ENCODE results near the gene EPHA3. TPM values are rescaled to one million over a fixed set of nuclear protein-coding genes. Genes with fewer than 3 reads are reported as not detected.

EPHA3 gene
- total and polyA plus RNA-seq, 9 donors, result 1.0 to 6.9 (median 2.9) TPM

DNA sequence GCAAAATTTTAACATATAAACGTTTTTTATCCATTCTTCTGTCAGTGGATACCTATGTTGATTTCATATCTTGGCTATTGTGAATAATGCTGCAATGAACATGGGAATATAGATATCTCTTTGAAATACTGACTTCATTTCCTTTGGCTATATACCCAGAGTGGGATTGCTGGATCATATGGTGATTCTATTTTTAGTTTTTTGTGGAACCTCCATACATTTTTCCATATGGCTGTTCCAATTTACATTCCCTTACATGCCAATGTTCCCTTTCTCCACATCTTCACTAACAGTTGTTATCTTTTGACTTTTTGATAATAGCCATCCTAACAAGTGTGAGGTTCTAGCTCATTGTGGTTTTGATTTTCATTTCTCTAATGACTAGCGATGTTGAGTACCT is 344.6 kb downstream of the EPHA3 start:
- DNase-seq, result no peak
- WGBS, 3 donors, result 75 to 82% (median 79%) methylated on average over 2 of the region's 2 CpGs
- H3K27ac ChIP-seq, result no peak overlapping the region
- H3K4me3 ChIP-seq, result no peak overlapping the region
- H3K36me3 ChIP-seq, result no peaks in the 10 kb centered on the region
- no peaks in the 10 kb centered on the region for H3K4me1 ChIP-seq (ENCODE audit: insufficient read depth)
- intact Hi-C loops (cut with DNase I), result no loop called here
- H3K9me3 ChIP-seq, result no peaks in the 10 kb centered on the region
- H3K27me3 ChIP-seq, result no peaks in the 10 kb centered on the region
- no peak for TF ChIP-seq POLR2A (IDR thresholded peaks at IDR 0.05)

DNA sequence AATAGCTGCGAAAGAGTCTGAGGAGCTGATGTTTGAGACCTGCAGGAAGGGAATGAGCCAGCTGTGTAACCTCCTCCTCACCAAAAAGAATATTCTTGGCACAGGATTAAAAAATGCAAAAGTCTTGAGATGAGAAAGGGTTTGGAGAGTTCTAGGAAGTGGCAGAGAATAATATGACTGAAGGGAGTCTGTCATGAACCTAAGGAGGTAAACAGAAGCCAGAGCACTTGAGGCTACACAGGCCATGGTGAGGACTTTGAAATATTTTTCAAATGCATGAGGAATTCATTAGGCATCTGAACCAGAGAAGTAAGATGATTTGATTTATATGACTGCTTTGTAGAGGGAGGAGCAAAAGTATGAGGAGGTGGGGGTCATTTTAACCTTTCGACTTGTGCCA is 347.8 kb downstream of the EPHA3 start:
- TF ChIP-seq, protein P1, sequence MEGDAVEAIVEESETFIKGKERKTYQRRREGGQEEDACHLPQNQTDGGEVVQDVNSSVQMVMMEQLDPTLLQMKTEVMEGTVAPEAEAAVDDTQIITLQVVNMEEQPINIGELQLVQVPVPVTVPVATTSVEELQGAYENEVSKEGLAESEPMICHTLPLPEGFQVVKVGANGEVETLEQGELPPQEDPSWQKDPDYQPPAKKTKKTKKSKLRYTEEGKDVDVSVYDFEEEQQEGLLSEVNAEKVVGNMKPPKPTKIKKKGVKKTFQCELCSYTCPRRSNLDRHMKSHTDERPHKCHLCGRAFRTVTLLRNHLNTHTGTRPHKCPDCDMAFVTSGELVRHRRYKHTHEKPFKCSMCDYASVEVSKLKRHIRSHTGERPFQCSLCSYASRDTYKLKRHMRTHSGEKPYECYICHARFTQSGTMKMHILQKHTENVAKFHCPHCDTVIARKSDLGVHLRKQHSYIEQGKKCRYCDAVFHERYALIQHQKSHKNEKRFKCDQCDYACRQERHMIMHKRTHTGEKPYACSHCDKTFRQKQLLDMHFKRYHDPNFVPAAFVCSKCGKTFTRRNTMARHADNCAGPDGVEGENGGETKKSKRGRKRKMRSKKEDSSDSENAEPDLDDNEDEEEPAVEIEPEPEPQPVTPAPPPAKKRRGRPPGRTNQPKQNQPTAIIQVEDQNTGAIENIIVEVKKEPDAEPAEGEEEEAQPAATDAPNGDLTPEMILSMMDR (IDR thresholded peaks at IDR 0.05), result no peak
- no peak for TF ChIP-seq POLR2A (IDR thresholded peaks at IDR 0.05)
- no peak for TF ChIP-seq EP300 (IDR thresholded peaks at IDR 0.05)
- no peaks in the 10 kb centered on the region for H3K4me1 ChIP-seq (ENCODE audit: insufficient read depth)
- WGBS, 3 donors, result 59 to 78% (median 61%) methylated on average over 2 of the region's 2 CpGs
- H3K27ac ChIP-seq, result no peak overlapping the region
- no peaks in the 10 kb centered on the region for H3K27me3 ChIP-seq
- H3K9me3 ChIP-seq, result no peaks in the 10 kb centered on the region
- no peak for DNase-seq
- H3K4me3 ChIP-seq, result no peak overlapping the region
- no peaks in the 10 kb centered on the region for H3K36me3 ChIP-seq
- intact Hi-C loops (cut with DNase I), result no loop called here

DNA sequence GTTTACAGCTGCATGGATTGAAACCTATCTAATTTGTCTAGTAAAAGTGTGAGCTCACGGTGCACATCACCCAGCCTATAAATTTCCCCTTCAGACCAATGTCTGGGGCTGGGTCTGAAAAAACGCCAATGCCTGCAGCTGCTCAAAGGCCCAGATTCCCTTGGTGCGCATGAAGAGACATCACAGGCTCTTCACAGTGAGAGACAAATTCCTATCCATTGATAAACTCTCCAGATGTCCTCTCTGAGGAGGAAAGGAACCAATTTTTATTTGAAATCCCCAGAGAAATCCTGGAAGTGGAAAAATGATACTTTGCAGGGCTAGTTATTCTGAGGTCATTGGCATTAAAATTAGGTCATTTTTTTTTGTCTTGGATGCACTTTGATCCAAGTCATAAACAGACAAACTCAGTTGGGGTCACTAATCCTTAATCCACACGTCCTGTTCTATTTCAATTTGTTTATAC is 360.5 kb downstream of the EPHA3 start:
- H3K27ac ChIP-seq, result no peak overlapping the region
- TF ChIP-seq, protein P1 (IDR thresholded peaks at IDR 0.05), result no peak
- TF ChIP-seq EP300 (IDR thresholded peaks at IDR 0.05) (no peak), POLR2A (IDR thresholded peaks at IDR 0.05) (no peak)
- H3K4me1 ChIP-seq (ENCODE audit: insufficient read depth), result no peaks in the 10 kb centered on the region
- DNase-seq, result no peak
- no peak overlapping the region for H3K4me3 ChIP-seq
- H3K9me3 ChIP-seq, result no peaks in the 10 kb centered on the region
- intact Hi-C loops (cut with DNase I), result no loop called here
- no peaks in the 10 kb centered on the region for H3K27me3 ChIP-seq
- no peaks in the 10 kb centered on the region for H3K36me3 ChIP-seq
- WGBS, 3 donors, result 29 to 41% (median 32%) methylated on average over 4 of the region's 4 CpGs

DNA sequence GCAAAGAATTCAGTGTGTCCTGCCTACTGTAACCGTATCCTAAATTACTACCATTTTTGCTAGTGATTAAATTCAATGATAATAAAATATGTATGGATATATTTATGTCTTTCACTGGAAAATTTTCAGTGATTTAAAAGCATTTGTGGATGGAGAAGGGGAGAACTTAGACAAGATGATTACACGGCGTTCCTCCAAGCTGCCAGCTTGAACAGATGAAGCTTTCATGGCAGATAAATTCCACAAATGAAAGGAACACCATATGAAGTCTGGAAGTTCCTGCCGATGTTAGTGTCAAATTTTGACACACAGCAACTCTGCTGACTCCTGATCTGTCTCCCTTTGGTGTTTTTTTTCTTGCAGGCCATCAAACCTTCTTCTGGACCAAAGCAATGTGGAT is 364.7 kb downstream of the EPHA3 start:
- H3K27me3 ChIP-seq, result no peaks in the 10 kb centered on the region
- TF ChIP-seq EP300 (IDR thresholded peaks at IDR 0.05) (no peak), POLR2A (IDR thresholded peaks at IDR 0.05) (no peak)
- TF ChIP-seq, protein P1 (IDR thresholded peaks at IDR 0.05), result no peak
- no peaks in the 10 kb centered on the region for H3K36me3 ChIP-seq
- 89 to 94% (median 92%) methylated on average over 4 of the region's 4 CpGs for WGBS, 3 donors
- no peak overlapping the region for H3K4me3 ChIP-seq
- H3K9me3 ChIP-seq, result no peaks in the 10 kb centered on the region
- intact Hi-C loops (cut with DNase I), result no loop called here
- no peak for DNase-seq
- no peaks in the 10 kb centered on the region for H3K4me1 ChIP-seq (ENCODE audit: insufficient read depth)
- H3K27ac ChIP-seq, result no peak overlapping the region

DNA sequence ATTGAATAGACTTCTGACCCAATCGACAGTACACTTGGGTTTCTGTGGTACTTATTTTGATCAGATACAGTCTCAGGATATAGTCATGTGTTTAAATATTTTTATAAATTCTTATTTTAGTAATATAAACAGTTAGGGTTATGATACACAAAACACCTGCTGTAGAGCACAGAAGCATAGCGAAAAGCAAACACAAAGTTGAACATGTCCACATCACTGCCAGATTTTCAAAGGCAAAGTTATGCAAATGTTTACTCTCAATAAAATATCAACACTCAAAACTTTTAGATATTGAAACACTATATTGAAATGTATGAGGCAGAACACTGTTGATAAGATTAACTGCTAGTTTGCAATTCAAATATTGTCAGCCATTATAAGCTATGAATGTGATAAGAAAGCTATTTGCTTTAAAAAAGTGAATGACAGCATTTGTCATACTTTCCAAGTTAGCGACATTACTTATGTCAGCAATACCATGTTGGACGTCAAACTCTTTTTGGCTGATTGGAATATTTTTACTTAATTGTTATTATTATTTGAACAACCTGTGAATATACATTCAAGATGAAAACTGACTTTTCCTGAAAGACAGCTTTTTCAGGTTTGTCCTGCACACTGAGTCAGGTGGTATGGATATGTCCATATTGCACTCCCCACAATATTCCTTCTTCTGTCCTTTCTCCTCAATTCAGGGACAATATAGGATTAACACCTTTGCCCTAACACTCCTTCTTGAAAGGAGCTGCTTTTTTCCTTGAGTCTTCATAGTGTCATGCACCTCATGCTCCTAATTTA is 367.1 kb downstream of the EPHA3 start:
- DNase-seq, result no peak
- no peaks in the 10 kb centered on the region for H3K36me3 ChIP-seq
- no peaks in the 10 kb centered on the region for H3K4me1 ChIP-seq (ENCODE audit: insufficient read depth)
- intact Hi-C loops (cut with DNase I), result no loop called here
- no peaks in the 10 kb centered on the region for H3K27me3 ChIP-seq
- no peak overlapping the region for H3K27ac ChIP-seq
- no peaks in the 10 kb centered on the region for H3K9me3 ChIP-seq
- TF ChIP-seq EP300 (IDR thresholded peaks at IDR 0.05) (no peak), POLR2A (IDR thresholded peaks at IDR 0.05) (no peak)
- TF ChIP-seq, protein P1 (IDR thresholded peaks at IDR 0.05), result no peak
- no peak overlapping the region for H3K4me3 ChIP-seq
- WGBS, 3 donors, result 40 to 63% (median 56%) methylated on average over 4 of the region's 4 CpGs

Data from ovary (tissue), 9 donors.